Measurements from ENCODE around the gene NELFCD.
"Not testable (repeated sequence)": the region's sequence is repeated elsewhere in the genome, so short reads cannot be mapped to it uniquely, and the experiment has no call there.

The NELFCD gene

GRCh38 chr20:59010995-59011873 lies 30.2 kb downstream of the NELFCD start:
- no peak for DNase-seq

DNA sequence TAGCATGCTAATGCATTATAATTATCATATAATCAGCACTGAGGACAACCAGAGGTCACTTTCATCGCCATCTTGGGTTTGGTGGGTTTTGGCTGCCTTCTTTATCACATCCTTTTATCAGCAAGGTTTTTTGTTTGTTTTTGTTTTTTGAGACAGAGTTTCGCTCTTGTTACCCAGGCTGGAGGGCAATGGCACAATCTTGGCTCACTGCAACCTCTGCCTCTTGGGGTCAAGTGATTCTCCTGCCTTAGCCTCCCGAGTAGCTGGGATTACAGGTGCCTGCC lies 30.8 kb downstream of the NELFCD start:
- not testable (repeated sequence) for DNase-seq

- DNase-seq: no peak
Measured at GRCh38 chr20:59013031-59013951, 32.2 kb downstream of the NELFCD start.

GRCh38 chr20:59013959-59014608 lies 33.0 kb downstream of the NELFCD start:
- peak; percentile 38 for DNase-seq

- DNase-seq: no peak
Measured at GRCh38 chr20:59014680-59015389, 33.8 kb downstream of the NELFCD start.

- no peak for DNase-seq
Measured at GRCh38 chr20:59015411-59015810, 34.4 kb downstream of the NELFCD start.

DNA sequence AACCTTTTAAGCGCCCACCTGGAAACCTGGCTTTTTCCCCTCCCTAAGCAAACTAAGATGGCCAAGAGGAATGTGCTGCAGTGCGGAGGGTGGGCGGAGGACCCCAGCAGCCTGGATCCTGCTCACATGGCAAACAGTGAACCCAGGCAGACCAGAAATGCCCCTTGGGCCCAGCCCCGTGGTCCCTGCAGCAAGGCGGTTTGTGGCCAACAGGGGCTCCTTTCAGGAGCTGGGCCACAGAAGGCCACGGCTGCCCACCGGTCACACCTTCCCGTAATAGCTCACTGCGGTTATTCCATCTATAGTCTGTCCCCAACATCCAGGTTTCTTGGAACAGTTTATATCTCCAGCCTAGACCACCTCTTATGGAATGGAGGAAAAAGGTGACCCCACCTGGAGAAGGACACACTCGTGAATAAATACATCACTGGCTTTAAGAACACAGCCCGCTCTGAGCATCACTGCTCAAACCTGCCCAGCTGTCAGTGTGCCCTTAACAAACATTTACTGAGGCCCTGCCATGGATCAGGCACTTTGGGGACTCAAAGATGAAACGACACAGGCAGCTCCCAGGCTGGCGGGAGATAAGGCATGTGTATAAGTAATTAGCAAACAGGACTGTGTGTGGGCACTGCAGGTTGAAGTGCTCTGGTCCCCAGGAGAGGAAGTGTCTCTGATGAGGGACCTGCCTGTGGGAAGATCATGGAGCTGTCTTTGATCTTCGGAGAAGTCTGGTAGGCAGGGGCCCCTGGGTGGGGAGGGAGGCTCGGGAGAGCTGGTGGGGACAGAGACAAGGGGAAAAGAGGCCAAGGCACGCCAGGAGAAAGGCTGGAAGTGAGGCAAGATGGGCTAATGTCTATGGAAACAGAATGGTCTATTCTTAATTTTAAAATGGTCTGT lies 35.0 kb downstream of the NELFCD start:
- DNase-seq: no peak

DNA sequence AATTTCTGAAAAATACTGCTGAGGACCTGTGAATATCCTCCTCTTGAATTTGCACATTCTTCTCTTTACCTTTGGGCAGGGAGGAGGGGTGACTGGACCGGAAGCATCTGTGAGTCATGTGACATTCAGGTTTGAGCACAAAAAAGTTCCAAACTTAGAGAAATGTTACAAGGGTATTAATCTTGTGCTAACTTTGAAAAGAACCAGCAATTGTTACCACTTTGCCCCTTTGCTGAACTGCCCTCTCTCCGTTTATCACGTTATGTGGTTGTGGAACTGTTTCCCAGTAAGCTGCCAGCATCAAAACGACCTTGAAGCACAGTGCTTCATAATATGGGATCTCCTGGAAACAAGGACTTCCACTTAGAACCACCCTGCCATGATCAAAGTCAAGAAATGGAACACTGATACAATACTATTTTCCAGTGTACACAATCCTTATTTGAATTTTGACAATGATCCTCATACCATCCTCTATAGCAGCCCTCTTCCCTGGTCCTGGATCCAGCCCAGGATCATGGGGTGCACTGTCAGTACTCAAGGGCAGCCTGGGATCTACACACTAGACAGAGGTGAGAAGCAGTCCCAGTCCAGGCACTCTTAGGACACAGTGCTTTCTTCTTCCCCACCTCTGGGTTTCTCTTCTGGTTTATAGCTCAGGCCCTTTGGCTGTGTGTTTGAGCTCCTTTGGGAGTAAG lies 35.9 kb downstream of the NELFCD start:
- no peak for DNase-seq

DNA sequence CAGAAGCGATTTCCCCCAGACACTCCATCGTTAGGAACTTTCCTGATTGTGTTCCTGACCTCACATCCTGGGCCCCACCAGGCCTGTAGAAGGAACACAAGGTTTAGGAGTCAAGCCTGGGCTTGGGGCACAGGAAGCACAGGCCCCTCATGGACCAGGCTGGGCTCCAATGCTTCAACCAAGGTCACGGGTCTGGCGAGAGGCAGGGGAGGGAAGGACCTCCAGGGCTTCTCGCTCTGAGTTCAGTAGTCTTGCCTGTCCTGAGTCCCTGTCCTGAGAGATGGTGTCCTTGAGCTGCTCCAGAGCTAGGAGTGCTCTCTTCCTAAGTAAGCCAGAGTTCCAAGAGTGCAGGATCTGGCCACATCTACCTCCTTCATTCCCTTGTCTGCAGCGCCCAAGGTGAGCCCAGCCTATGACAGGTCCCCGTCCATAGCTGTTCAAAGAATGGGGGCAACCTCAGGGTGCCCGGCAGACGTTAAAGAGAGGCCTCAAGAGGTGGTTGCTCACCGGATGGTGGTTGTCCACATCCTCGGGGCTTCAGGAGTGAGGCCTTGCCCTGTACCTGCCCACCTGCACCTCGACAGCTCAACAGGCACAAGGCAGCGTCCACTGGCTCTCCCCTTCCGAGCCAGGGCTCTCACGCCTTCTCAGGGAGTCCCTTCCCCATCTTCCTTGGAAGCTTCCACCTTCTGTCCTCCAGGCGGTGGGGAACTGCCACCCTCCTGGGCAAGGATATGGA lies 36.6 kb downstream of the NELFCD start:
- DNase-seq: no peak

DNA sequence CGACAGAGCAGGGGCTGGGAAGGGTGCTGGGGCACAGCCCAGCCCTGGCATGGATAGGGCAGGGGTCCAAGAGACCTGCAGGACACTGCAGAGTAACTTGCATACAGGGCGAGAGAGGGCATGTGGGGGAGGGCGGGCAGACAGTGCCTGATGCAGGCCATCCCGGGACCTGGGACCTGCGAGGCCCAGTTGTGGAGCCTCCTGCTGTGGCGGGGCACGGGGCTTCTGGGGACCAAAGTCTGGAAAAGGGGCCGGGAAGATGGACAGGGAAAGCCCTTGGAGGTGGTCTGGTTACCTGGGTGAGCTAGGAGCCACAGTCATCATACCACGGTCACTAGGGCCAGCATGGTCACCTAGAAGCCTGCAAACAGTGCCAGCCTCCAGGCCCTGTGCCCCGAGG lies 37.8 kb downstream of the NELFCD start:
- no peak for DNase-seq

DNA sequence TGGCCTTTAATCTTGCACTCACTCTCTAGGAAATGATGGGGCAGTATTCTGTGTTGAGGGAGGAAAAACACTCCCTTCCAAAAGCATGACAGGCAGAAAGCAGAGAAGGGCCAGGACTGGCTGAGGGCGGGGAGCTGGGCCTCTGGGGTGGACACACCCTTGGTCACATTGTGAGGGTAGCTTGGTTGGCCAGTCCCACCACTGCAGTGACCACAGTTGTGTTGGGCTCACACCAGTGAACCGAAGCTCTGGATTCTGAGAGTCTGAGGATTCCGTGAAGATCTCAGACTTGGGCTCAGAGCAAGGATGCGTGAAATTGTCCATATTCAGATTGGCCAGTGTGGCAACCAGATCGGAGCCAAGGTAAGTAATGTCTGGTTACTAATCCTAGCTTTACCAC lies 38.2 kb downstream of the NELFCD start, which contains the start of gene TUBB1:
TUBB1 (plus strand) TSS at position 213 of the 400 bp plus-strand sequence; CDS start at position 307, 94 bp downstream.
- no peak for DNase-seq

- DNase-seq: no peak
Measured at GRCh38 chr20:59020938-59021551, 40.0 kb downstream of the NELFCD start.

DNA sequence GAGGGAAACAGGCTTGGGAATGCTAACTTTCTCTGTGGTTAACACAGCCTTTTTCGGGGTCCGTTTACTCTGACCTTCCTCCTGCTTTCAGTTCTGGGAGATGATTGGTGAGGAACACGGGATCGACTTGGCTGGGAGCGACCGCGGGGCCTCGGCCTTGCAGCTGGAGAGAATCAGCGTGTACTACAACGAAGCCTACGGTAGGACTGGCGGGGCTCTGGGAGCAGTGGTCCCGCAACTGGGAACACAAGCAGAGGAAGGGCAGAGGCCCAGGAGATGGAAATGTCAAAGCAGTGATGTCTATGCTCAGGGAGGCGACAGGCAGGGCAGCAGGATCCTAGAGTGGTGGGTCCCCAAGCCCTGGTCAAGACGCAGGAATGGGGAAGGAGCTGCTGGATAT lies 41.7 kb downstream of the NELFCD start:
- DNase-seq: no peak

DNA sequence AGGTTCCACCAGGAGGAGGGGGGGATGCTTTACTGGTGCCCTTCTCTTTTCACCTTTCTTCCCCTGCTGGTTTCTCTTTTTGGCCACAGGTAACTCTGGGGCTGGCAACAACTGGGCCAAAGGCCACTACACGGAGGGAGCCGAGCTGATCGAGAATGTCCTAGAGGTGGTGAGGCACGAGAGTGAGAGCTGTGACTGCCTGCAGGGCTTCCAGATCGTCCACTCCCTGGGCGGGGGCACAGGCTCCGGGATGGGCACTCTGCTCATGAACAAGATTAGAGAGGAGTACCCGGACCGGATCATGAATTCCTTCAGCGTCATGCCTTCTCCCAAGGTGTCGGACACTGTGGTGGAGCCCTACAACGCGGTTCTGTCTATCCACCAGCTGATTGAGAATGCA lies 42.6 kb downstream of the NELFCD start:
- no peak for DNase-seq

GRCh38 chr20:59024111-59024530 lies 43.1 kb downstream of the NELFCD start:
- DNase-seq: no peak

- no peak for DNase-seq
Measured at GRCh38 chr20:59025086-59025485, 44.0 kb downstream of the NELFCD start.

GRCh38 chr20:59025511-59025910 lies 44.5 kb downstream of the NELFCD start:
- no peak for DNase-seq

DNA sequence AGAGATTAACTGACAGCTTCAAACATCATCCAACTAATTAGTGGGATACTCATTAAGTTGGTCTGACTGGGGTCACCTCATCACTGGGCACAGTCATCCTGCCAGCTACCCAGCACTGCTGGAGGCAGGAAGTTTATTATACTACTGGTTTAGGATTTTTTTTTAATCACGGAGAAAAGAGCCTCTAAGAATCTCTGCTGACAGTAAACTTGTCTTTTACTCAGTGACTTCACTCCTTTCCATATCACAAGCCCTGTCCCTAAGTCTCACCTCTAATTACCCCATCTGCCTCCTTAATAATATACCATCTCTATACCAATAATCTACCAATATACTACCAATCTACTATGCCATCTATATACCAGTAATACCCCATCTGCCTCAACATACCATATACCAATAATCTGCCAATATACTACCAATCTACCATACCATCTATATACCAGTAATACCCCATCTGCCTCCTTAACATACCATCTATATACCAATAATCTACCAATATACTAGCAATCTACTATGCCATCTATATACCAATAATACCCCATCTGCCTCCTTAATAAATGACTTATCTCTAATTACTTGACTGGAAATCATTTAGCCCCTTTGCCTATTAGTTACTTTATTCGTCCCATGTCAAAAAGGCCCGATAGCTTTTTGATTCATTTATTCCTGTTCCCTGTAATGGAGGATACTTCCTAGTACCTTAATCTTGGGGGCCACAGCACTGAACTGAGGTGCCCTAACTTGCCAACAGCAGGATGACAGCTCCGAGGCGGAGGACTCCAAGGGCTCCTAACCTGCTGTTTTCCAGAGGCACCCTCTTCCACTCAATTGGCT lies 46.1 kb downstream of the NELFCD start:
- DNase-seq: no peak
